ENCODE results near the gene CENPX.

Gene CENPX

GRCh38 chr17:82035956-82036633, 13.4 kb upstream of the CENPX start:
- FAIRE-seq: no peak
- TF ChIP-seq POLR2AphosphoS5 (IDR thresholded peaks at IDR 0.05; ENCODE audit: low read depth, low read length): no peak
- no peak for TF ChIP-seq TAF1 (IDR thresholded peaks at IDR 0.05; ENCODE audit: borderline replicate concordance, low read depth, low read length)
- TF ChIP-seq POLR2A (IDR thresholded peaks at IDR 0.05; ENCODE audit: low read depth, low read length): peak; percentile 34; the same call in 1 of the 2 replicates

GRCh38 chr17:82035488-82035887, 12.8 kb upstream of the CENPX start:
- DNase-seq (ENCODE audit: insufficient read length) (no peak), FAIRE-seq (no peak)
- no peak for TF ChIP-seq TAF1 (IDR thresholded peaks at IDR 0.05; ENCODE audit: borderline replicate concordance, low read depth, low read length)
- TF ChIP-seq POLR2A (IDR thresholded peaks at IDR 0.05; ENCODE audit: low read depth, low read length): no peak
- no peak for TF ChIP-seq POLR2AphosphoS5 (IDR thresholded peaks at IDR 0.05; ENCODE audit: low read depth, low read length)

More at GRCh38 chr17:82035956-82036633, 13.4 kb upstream of the CENPX start:
- no peak for DNase-seq (ENCODE audit: insufficient read length)

GRCh38 chr17:82034371-82035011, 11.8 kb upstream of the CENPX start:
- FAIRE-seq (no peak), DNase-seq (ENCODE audit: insufficient read length) (no peak)
- TF ChIP-seq TAF1 (IDR thresholded peaks at IDR 0.05; ENCODE audit: borderline replicate concordance, low read depth, low read length) (no peak), POLR2AphosphoS5 (IDR thresholded peaks at IDR 0.05; ENCODE audit: low read depth, low read length) (no peak), POLR2A (IDR thresholded peaks at IDR 0.05; ENCODE audit: low read depth, low read length) (no peak)

- no peak for FAIRE-seq
- no peak for DNase-seq (ENCODE audit: insufficient read length)
- no peak for TF ChIP-seq TAF1 (IDR thresholded peaks at IDR 0.05; ENCODE audit: borderline replicate concordance, low read depth, low read length)
- no peak for TF ChIP-seq POLR2AphosphoS5 (IDR thresholded peaks at IDR 0.05; ENCODE audit: low read depth, low read length)
- TF ChIP-seq POLR2A (IDR thresholded peaks at IDR 0.05; ENCODE audit: low read depth, low read length): no peak
Measured at GRCh38 chr17:82033359-82034085, 10.8 kb upstream of the CENPX start.

DNA sequence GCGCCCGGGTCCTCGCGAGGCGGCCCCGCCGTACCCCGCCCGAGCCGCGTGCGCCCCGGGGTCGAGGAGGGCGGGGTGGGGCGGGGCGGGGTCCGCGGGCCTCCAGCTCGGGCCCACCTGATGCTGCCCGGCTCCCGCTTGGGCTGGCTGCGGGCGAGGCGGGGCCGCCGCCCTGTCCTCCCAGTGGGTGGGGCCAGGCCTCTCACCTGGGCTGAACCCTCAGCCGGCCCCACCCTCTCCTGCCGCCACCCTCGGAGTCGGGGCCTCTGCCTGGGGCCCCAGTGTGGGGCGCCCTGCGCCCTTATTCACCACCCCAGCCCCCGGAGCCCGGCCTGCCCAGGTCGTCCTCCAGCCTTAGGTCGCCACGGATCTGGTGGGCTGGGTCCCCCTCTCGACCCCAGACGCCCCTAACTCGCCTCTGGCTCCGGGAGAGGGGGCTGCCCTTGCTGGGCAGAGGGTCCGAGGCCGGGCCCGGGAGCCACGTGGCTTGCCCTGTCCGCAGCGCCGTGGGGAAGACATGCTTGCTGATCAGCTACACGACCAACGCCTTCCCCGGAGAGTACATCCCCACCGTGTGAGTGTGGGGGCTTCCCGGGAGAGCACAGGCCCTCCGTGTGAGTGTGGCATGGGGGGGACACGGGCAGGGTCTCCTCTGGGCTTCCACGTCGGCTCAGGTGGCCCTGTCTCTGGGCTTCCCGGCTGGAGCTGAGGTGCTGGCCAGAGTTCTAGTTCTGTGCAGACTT, 9.4 kb upstream of the CENPX start:
- DNase-seq (ENCODE audit: insufficient read length) (no peak), FAIRE-seq (no peak)
- no peak for TF ChIP-seq POLR2AphosphoS5 (IDR thresholded peaks at IDR 0.05; ENCODE audit: low read depth, low read length)
- TF ChIP-seq POLR2A (IDR thresholded peaks at IDR 0.05; ENCODE audit: low read depth, low read length): no peak
- TF ChIP-seq TAF1 (IDR thresholded peaks at IDR 0.05; ENCODE audit: borderline replicate concordance, low read depth, low read length): no peak

GRCh38 chr17:82031303-82031884, 8.7 kb upstream of the CENPX start, which contains the start of gene RAC3:
Gene RAC3 (plus strand): TSS chr17:82031678. CDS start chr17:82031762, 84 bp downstream.
- FAIRE-seq (peak; percentile 38), DNase-seq (ENCODE audit: insufficient read length) (no peak)
- no peak for TF ChIP-seq POLR2A (IDR thresholded peaks at IDR 0.05; ENCODE audit: low read depth, low read length)
- no peak for TF ChIP-seq TAF1 (IDR thresholded peaks at IDR 0.05; ENCODE audit: borderline replicate concordance, low read depth, low read length)
- no peak for TF ChIP-seq POLR2AphosphoS5 (IDR thresholded peaks at IDR 0.05; ENCODE audit: low read depth, low read length)

GRCh38 chr17:82030470-82031302, 8.0 kb upstream of the CENPX start:
- DNase-seq (ENCODE audit: insufficient read length) (peak; percentile 93), FAIRE-seq (peak; percentile 76)
- TF ChIP-seq POLR2AphosphoS5 (IDR thresholded peaks at IDR 0.05; ENCODE audit: low read depth, low read length) (no peak), TAF1 (IDR thresholded peaks at IDR 0.05; ENCODE audit: borderline replicate concordance, low read depth, low read length) (no peak), POLR2A (IDR thresholded peaks at IDR 0.05; ENCODE audit: low read depth, low read length) (no peak)

GRCh38 chr17:82029990-82030469, 7.4 kb upstream of the CENPX start:
- DNase-seq (ENCODE audit: insufficient read length) (no peak), FAIRE-seq (no peak)
- no peak for TF ChIP-seq POLR2A (IDR thresholded peaks at IDR 0.05; ENCODE audit: low read depth, low read length)
- TF ChIP-seq TAF1 (IDR thresholded peaks at IDR 0.05; ENCODE audit: borderline replicate concordance, low read depth, low read length): no peak
- TF ChIP-seq POLR2AphosphoS5 (IDR thresholded peaks at IDR 0.05; ENCODE audit: low read depth, low read length): no peak

DNA sequence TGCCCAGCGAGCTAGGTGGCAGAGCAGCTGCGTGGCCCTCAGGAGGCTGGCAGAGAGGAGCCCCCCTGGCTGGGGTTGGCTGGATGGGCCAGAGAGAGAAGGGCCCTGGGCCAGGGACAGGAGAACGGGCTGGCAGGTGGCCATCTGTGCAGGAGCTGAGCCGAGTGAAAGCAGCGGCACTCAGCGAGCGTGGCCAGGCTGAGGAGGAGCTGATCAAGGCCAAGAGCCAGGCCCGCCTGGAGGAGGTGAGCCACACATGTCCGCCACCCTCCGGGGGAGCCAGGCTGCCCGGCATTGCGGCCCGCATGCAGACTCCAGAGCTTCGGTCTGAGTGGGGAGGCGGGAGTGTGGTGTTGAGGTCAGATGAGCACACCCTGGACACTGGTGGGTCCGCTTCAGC, 6.7 kb upstream of the CENPX start:
- no peak for FAIRE-seq
- DNase-seq (ENCODE audit: insufficient read length): no peak
- TF ChIP-seq POLR2AphosphoS5 (IDR thresholded peaks at IDR 0.05; ENCODE audit: low read depth, low read length): no peak

DNA sequence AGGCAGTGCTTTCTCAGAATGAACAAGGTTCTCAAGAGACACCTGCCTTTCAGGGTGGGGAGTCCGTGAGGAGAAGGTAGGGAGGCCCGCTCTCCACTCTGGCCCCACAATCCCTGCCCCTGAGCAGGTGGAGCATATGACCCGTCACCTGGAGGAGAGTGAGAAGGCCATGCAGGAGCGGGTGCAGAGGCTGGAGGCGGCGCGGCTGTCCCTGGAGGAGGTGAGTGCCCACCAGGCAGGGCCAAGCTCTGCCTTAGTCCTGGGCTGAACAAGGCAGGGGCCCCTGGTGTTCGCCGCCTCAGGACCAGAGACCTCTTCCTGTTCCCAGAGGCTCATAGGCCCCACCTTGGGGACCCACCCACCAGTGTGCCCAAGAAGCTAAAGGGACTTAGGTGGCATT, 6.3 kb upstream of the CENPX start:
- FAIRE-seq: no peak
- DNase-seq (ENCODE audit: insufficient read length): no peak
- no peak for TF ChIP-seq TAF1 (IDR thresholded peaks at IDR 0.05; ENCODE audit: borderline replicate concordance, low read depth, low read length)
- no peak for TF ChIP-seq POLR2A (IDR thresholded peaks at IDR 0.05; ENCODE audit: low read depth, low read length)
- no peak for TF ChIP-seq POLR2AphosphoS5 (IDR thresholded peaks at IDR 0.05; ENCODE audit: low read depth, low read length)
